Type B pancreatic cell (in vitro differentiated cells): ENCODE results near the gene HBP1. TPM values are rescaled to one million over a fixed set of nuclear protein-coding genes. Genes with fewer than 3 reads are reported as not detected.

Source experiments
- DNase-seq: peaks from one replicate; pipeline ENCODE4 v3.0.0; 2021; ENCODE audit warnings: mixed read lengths; ENCODE audit not compliant: unreplicated experiment; ENCODE audit errors: extremely low spot score
- H3K27ac Mint-ChIP-seq: 2 replicates; pipeline ENCODE4 v1.8.0; 2021; ENCODE audit warnings: mild to moderate bottlenecking, mixed read lengths
- H3K27me3 Mint-ChIP-seq: 2 replicates; pipeline ENCODE4 v1.8.0; 2021; ENCODE audit warnings: mixed read lengths
- H3K36me3 Mint-ChIP-seq: 2 replicates; pipeline ENCODE4 v1.8.0; 2021; ENCODE audit warnings: mixed read lengths
- H3K4me1 Mint-ChIP-seq: one replicate; pipeline ENCODE4 v1.8.0; 2021; ENCODE audit warnings: mixed read lengths; ENCODE audit not compliant: unreplicated experiment
- H3K4me3 Mint-ChIP-seq: 2 replicates; pipeline ENCODE4 v1.8.0; 2021; ENCODE audit warnings: mild to moderate bottlenecking, mixed read lengths
- H3K9me3 Mint-ChIP-seq: 2 replicates; pipeline ENCODE4 v1.8.0; 2021; ENCODE audit warnings: mixed read lengths
- CTCF ChIP-seq: fragments of 200-600 bp; sonication (generic); conservative IDR thresholded peaks from 2 replicates; pipeline ENCODE4 v1.5.0; 2021; ENCODE audit warnings: antibody characterized with exemption, mild to moderate bottlenecking
- total RNA-seq: library from RNA; stranded (reverse); gene quantifications from 2 replicates; pipeline ENCODE4 v1.2.1, GENCODE V29; 2021; ENCODE audit warnings: low replicate concordance

The HBP1 gene
- total RNA-seq, 1 donor from 2014 or later: 56.9 TPM

GRCh38 chr7:107196834-107197610, 28.2 kb downstream of the HBP1 start:
- H3K4me3 Mint-ChIP-seq: no peak overlapping the region
- peaks cover 30% of the 10 kb centered on the region for H3K36me3 Mint-ChIP-seq
- no peak for TF ChIP-seq CTCF
- no peaks in the 10 kb centered on the region for H3K27me3 Mint-ChIP-seq
- H3K9me3 Mint-ChIP-seq: no peaks in the 10 kb centered on the region
- no peak overlapping the region for H3K27ac Mint-ChIP-seq
- H3K4me1 Mint-ChIP-seq: no peaks in the 10 kb centered on the region
- DNase-seq: no peak

DNA sequence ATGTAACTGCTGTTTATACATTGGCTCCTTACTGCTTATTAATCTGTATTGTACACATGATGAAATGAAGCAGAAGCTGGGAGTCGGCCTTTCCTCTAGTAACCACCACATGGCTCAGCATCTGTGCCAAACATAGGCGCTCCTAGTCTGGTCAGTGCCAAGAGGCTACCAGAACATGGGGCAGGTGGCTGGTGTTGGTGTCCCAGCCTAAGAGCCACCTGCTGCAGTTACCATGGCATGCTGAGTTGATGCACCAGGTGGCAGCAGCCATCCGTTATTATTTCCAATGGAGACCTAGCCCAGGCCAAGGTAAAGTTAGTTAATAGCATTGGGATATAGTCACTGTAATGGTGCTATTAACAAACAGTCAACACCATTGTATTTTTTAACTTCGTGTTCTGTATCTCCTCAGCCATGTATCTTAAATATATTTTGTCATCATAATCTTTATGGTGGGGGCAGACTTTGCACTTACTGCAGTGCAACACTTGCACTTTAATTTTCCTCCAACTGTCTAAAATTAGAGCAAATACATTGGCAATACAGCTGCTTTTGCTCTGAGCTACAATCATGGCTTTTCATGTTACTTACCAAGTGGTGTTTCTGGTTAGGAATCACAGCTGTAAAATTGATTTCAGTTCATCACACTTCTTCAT, 33.1 kb downstream of the HBP1 start:
- DNase-seq: no peak
- Mint-ChIP-seq H3K27ac (no peak overlapping the region), H3K36me3 (peaks cover 31% of the 10 kb centered on the region), H3K27me3 (no peaks in the 10 kb centered on the region), H3K4me1 (no peaks in the 10 kb centered on the region), H3K9me3 (no peaks in the 10 kb centered on the region), H3K4me3 (no peak overlapping the region)
- TF ChIP-seq CTCF: peak; percentile 69

DNA sequence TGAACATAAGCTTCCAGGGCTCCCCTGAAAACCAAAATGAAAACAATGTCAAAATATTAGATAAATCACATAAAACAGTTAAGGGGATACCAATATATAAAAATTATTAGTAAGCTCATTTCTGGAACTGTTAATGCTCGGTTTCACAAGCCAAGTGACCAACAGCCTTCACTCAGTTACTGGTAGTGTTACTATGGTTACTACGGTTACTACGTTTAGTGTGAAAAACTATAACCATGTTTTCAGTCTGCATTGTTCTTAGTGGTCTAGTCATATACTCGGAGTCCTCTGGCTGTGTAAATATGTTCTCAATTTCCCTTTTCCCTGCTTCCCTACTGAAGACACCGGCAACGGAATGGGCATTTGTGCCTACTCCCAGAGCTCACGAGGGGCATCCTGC, 34.8 kb downstream of the HBP1 start:
- no peak for DNase-seq
- Mint-ChIP-seq H3K27ac (no peak overlapping the region), H3K9me3 (no peaks in the 10 kb centered on the region), H3K4me1 (no peaks in the 10 kb centered on the region), H3K4me3 (no peak overlapping the region), H3K27me3 (no peaks in the 10 kb centered on the region), H3K36me3 (peaks cover 31% of the 10 kb centered on the region)
- TF ChIP-seq CTCF: no peak

- TF ChIP-seq CTCF: no peak
- H3K27me3 Mint-ChIP-seq: no peaks in the 10 kb centered on the region
- DNase-seq: no peak
- no peak overlapping the region for H3K4me3 Mint-ChIP-seq
- H3K9me3 Mint-ChIP-seq: no peaks in the 10 kb centered on the region
- no peaks in the 10 kb centered on the region for H3K4me1 Mint-ChIP-seq
- no peak overlapping the region for H3K27ac Mint-ChIP-seq
- H3K36me3 Mint-ChIP-seq: peaks cover 37% of the 10 kb centered on the region
Measured at GRCh38 chr7:107206136-107206535, 37.3 kb downstream of the HBP1 start.

GRCh38 chr7:107206706-107207105, 37.9 kb downstream of the HBP1 start:
- no peaks in the 10 kb centered on the region for H3K9me3 Mint-ChIP-seq
- TF ChIP-seq CTCF: no peak
- H3K4me3 Mint-ChIP-seq: no peak overlapping the region
- no peak overlapping the region for H3K27ac Mint-ChIP-seq
- no peaks in the 10 kb centered on the region for H3K4me1 Mint-ChIP-seq
- no peaks in the 10 kb centered on the region for H3K27me3 Mint-ChIP-seq
- DNase-seq: no peak
- H3K36me3 Mint-ChIP-seq: peaks cover 34% of the 10 kb centered on the region
